ENCODE results near the gene CYTH3. TPM values are rescaled to one million over a fixed set of nuclear protein-coding genes. Genes with fewer than 3 reads are reported as not detected.

The CYTH3 gene
- total and polyA plus RNA-seq, 9 of the 15 experiments (the other 6 are each of a cell fraction or from before 2014, with no cell fraction given), result 0.25 to 15.2 (median 11.4) TPM

DNA sequence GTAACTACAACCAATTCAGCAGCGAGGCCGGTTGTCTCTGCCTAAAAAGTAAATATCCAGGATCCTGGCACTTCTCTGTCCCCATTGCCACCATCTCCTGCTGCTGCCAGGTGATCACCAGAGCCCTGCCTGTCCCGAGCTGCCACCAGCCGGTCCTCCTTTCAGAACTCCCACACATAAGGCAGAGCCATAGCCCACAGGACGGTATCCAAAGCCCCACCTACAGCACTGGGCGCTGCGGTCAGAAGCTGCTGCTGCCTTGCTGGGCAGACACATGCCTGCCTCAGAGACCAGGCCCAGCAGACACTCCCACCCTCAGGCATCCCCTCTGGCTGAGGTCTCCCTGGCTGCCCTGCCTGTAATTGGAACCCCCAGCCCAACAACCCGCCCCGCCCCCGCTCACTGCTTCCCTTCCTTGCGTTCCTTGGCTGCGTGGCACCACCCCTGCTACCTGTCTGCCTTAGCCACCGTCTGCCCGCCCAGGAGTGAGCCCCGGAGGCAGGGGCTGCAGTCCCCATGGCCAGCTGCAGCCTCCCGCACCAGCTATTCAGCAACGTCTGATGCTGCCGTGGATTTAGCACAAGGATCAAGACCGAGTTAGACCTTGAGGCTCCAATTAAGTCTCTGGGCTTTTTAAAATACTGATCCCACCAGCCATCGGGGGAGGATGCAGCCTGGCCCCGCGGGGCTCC is 100.7 kb downstream of the CYTH3 start:
- Histone ChIP-seq H3K36me3 (ENCODE audit: control insufficient read depth, insufficient read depth, low read length) (peaks cover 22% of the 10 kb centered on the region; the same call in 2 of the 3 replicates), H3K9me1 (ENCODE audit: control insufficient read depth, insufficient read depth, low read length) (no peaks in the 10 kb centered on the region), H3K9me3 (replicated peaks; ENCODE audit: control insufficient read depth, insufficient read depth, low read depth, low read length) (no peaks in the 10 kb centered on the region), H4K20me1 (replicated peaks; ENCODE audit: control insufficient read depth, insufficient read depth, low read length) (no peaks in the 10 kb centered on the region), H3K4me2 (ENCODE audit: insufficient read depth, low read length) (no peak overlapping the region), H3K79me2 (ENCODE audit: control insufficient read depth, insufficient read depth, low read length) (no peaks in the 10 kb centered on the region), H3K27ac (ENCODE audit: extremely low read depth, low read depth, low read length) (no peak overlapping the region), H3K27me3 (ENCODE audit: control insufficient read depth in 2 of 2, insufficient read depth in 2 of 2, low read length in 2 of 2) (no peaks in the 10 kb centered on the region), H3K9ac (ENCODE audit: insufficient read depth in 1 of 2, low read depth in 2 of 2, low read length in 2 of 2) (peak overlapping the region in 1 of 2 experiments; percentile 45; a peak in 1 of 4 replicates), H3K4me1 (replicated peaks in 1 of 2; ENCODE audit: control insufficient read depth in 2 of 2, insufficient read depth in 2 of 2, low read length in 2 of 2) (peaks cover 0 to 40% of the 10 kb centered on the region in 2 experiments; a peak in 2 of 5 replicates), H2AFZ (ENCODE audit: low read depth, low read length) (no peak overlapping the region), H3K4me3 (no peak overlapping the region)
- POLR2A ChIA-PET, result interaction anchor here (1.4 kb wide), 1 partner anchor 12 kb away, joined by 4 read pairs; no protein-coding TSS in a partner anchor
- FAIRE-seq (no peak), ATAC-seq (no peak), DNase-seq (ENCODE audit: extremely low read depth in 1 of 4, low spot score in 3 of 4) (no peak)
- CTCF ChIA-PET (ENCODE audit: low intra/inter-chr PET ratio), result no interaction called here
- 86% methylated on average over 11 of the region's 22 CpGs for WGBS (ENCODE audit: insufficient coverage, low coverage, missing lambda C conversion rate)
- intact Hi-C loops (cut with micrococcal nuclease), result no loop called here
- no TSS peak for BruUV-seq (replicated peaks)
- TF ChIP-seq MLX (CRISPR knock-in tag; conservative IDR thresholded peaks at IDR 0.05) (no peak), POLR2A (conservative IDR thresholded peaks at IDR 0.05) (no peak), ZNF561 (CRISPR knock-in tag; conservative IDR thresholded peaks at IDR 0.05) (no peak), POLR2G (IDR thresholded peaks at IDR 0.05; ENCODE audit: low read depth, low read length) (0 out of 2 replicates have a peak, but pooled peaks have one; percentile 19)
- in situ Hi-C loops (cut with MboI), result no loop called here

Measured in K562 (cell line).